ENCODE results near the gene RORC.

DNA sequence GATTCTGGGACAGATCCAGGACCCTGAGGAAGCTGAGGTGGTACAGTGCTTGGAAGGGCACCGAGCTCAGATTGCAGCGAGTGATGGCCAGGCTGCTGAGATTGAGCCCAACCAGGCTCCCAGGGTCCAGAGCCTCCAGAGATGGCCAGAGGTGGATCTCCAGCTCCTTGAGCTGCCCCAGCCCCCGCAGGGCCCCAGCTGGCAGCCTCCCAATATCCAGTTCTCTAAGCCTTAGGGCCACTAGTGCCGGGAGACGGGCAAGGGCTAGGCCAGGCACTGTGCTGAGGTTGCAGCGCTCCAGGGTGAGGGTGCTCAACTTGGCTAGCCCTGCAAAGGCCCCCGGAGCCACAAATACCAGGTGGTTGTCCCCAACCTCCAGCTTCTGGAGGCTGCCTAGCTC is 29.8 kb downstream of the RORC start:
- TF ChIP-seq, protein P1, sequence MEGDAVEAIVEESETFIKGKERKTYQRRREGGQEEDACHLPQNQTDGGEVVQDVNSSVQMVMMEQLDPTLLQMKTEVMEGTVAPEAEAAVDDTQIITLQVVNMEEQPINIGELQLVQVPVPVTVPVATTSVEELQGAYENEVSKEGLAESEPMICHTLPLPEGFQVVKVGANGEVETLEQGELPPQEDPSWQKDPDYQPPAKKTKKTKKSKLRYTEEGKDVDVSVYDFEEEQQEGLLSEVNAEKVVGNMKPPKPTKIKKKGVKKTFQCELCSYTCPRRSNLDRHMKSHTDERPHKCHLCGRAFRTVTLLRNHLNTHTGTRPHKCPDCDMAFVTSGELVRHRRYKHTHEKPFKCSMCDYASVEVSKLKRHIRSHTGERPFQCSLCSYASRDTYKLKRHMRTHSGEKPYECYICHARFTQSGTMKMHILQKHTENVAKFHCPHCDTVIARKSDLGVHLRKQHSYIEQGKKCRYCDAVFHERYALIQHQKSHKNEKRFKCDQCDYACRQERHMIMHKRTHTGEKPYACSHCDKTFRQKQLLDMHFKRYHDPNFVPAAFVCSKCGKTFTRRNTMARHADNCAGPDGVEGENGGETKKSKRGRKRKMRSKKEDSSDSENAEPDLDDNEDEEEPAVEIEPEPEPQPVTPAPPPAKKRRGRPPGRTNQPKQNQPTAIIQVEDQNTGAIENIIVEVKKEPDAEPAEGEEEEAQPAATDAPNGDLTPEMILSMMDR (IDR thresholded peaks at IDR 0.05), result no peak
- no peak for TF ChIP-seq EP300 (IDR thresholded peaks at IDR 0.05)
- TF ChIP-seq POLR2A (IDR thresholded peaks at IDR 0.05), result no peak
- no peak for TF ChIP-seq POLR2AphosphoS5 (IDR thresholded peaks at IDR 0.05)

All from stomach (tissue), 4 donors.